Neural cell (in vitro differentiated cells): ENCODE data around the gene HMGB1. TPM values are rescaled to one million over a fixed set of nuclear protein-coding genes. Genes with fewer than 3 reads are reported as not detected.

ENCODE experiments used
- H2AFZ ChIP-seq: fragments of 200-600, 300-800 bp; sonication (generic), shearing (Covaris generic); 2 replicates; pipeline ENCODE4 v1.6.0; 2014; ENCODE audit warnings: low read depth, mild to moderate bottlenecking, antibody characterized with exemption, low read length, moderate library complexity
- H3F3A ChIP-seq: fragments of 200-600 bp; shearing (Covaris generic); 2 replicates; pipeline ENCODE4 v1.6.1; 2016; ENCODE audit warnings: mild to moderate bottlenecking, moderate library complexity, mixed read lengths, antibody characterized with exemption, low read length; ENCODE audit not compliant: insufficient read depth, poor library complexity, severe bottlenecking
- H3K27ac ChIP-seq: fragments of 200-600, 300-800 bp; sonication (generic), shearing (Covaris generic); 2 replicates; pipeline ENCODE4 v1.5.1; 2014; ENCODE audit warnings: mild to moderate bottlenecking, low read length, moderate library complexity
- H3K27me3 ChIP-seq: fragments of 300-800, 200-600 bp; sonication (generic), shearing (Covaris generic); 2 replicates; pipeline ENCODE4 v1.6.0; 2014; ENCODE audit warnings: mild to moderate bottlenecking, low read depth, low read length, moderate library complexity; ENCODE audit not compliant: insufficient read depth
- H3K36me3 ChIP-seq: fragments of 300-800, 200-600 bp; sonication (generic), shearing (Covaris generic); 2 replicates; pipeline ENCODE4 v1.5.1; 2014; ENCODE audit warnings: mild to moderate bottlenecking, antibody characterized with exemption, low read length, moderate library complexity; ENCODE audit not compliant: insufficient read depth
- H3K4me2 ChIP-seq: fragments of 300-800, 200-600 bp; sonication (generic), shearing (Covaris generic); 2 replicates; pipeline ENCODE4 v1.6.0; 2014; ENCODE audit warnings: mild to moderate bottlenecking, low read length
- H3K4me3 ChIP-seq: fragments of 300-800, 200-600 bp; sonication (generic), shearing (Covaris generic); 2 replicates; pipeline ENCODE4 v1.5.1; 2014; ENCODE audit warnings: mild to moderate bottlenecking, low read length, moderate library complexity
- H3K79me2 ChIP-seq: fragments of 200-600 bp; shearing (Covaris generic); replicated peaks from 2 replicates; pipeline ENCODE4 v1.6.0; 2014; ENCODE audit warnings: mild to moderate bottlenecking, low read length, moderate library complexity; ENCODE audit not compliant: insufficient read depth
- H3K9ac ChIP-seq: fragments of 300-800, 200-600 bp; sonication (generic), shearing (Covaris generic); 2 replicates; pipeline ENCODE4 v1.6.1; 2016; ENCODE audit warnings: mild to moderate bottlenecking, low read length, mixed read lengths
- H3K9me2 ChIP-seq: fragments of 200-600 bp; shearing (Covaris generic); 2 replicates; pipeline ENCODE4 v1.6.1; 2016; ENCODE audit warnings: mild to moderate bottlenecking, low read length, mixed read lengths; ENCODE audit not compliant: insufficient read depth
- H3K9me3 ChIP-seq: fragments of 200-600, 300-800 bp; sonication (generic), shearing (Covaris generic); 2 replicates; pipeline ENCODE4 v1.6.1; 2016; ENCODE audit warnings: mild to moderate bottlenecking, mixed run types, low read length, moderate library complexity, mixed read lengths
- H4K20me1 ChIP-seq: fragments of 200-600 bp; shearing (Covaris generic); 2 replicates; pipeline ENCODE4 v1.6.1; 2016; ENCODE audit warnings: mild to moderate bottlenecking, mixed run types; ENCODE audit not compliant: insufficient read depth
- CTCF ChIP-seq: fragments of 450-650 bp; IDR thresholded peaks from 2 replicates; pipeline ENCODE4 v1.5.1; 2014; ENCODE audit warnings: antibody characterized with exemption, mild to moderate bottlenecking, moderate library complexity; ENCODE audit not compliant: poor library complexity, severe bottlenecking
- EP300 ChIP-seq: fragments of 450-650 bp; conservative IDR thresholded peaks from 2 replicates; pipeline ENCODE4 v1.6.1; 2014; ENCODE audit warnings: antibody characterized with exemption, mild to moderate bottlenecking, moderate library complexity; ENCODE audit not compliant: poor library complexity, severe bottlenecking
- EZH2 ChIP-seq: fragments of 200-600, 300-800 bp; shearing (Covaris generic), sonication (generic); IDR thresholded peaks from 2 replicates; pipeline ENCODE4 v1.6.1; 2014; ENCODE audit warnings: antibody characterized with exemption, low read length, borderline replicate concordance, mild to moderate bottlenecking; ENCODE audit not compliant: insufficient read depth, poor library complexity, severe bottlenecking
- MXI1 ChIP-seq: fragments of 450-650 bp; conservative IDR thresholded peaks from 2 replicates; pipeline ENCODE4 v1.6.1; 2014; ENCODE audit warnings: antibody characterized with exemption, mild to moderate bottlenecking; ENCODE audit not compliant: poor library complexity, severe bottlenecking
- POLR2AphosphoS5 ChIP-seq: IDR thresholded peaks from 2 replicates; pipeline ENCODE4 v1.6.1; 2012
- RAD21 ChIP-seq: fragments of 450-650 bp; conservative IDR thresholded peaks from 2 replicates; pipeline ENCODE4 v1.6.1; 2014; ENCODE audit warnings: antibody characterized with exemption, mild to moderate bottlenecking, moderate library complexity
- REST ChIP-seq: IDR thresholded peaks from 2 replicates; pipeline ENCODE4 v1.6.1; 2012; ENCODE audit warnings: borderline replicate concordance
- SMC3 ChIP-seq: fragments of 450-650 bp; conservative IDR thresholded peaks from 2 replicates; pipeline ENCODE4 v1.6.1; 2014; ENCODE audit warnings: antibody characterized with exemption, mild to moderate bottlenecking, moderate library complexity; ENCODE audit not compliant: poor library complexity
- TAF1 ChIP-seq: IDR thresholded peaks from 2 replicates; pipeline ENCODE4 v1.6.1; 2012; ENCODE audit warnings: low read depth
- polyA plus RNA-seq: library from polyadenylated mRNA; depleted of rRNA; stranded (reverse); fragments of >200 nt; gene quantifications from 2 replicates; pipeline ENCODE4 v1.2.3, GENCODE V29; 2014

HMGB1 gene
- polyA plus RNA-seq, 1 donor from 2014 or later, result 1,091 TPM

- Histone ChIP-seq H3K4me3 (no peak overlapping the region), H3K79me2 (no peaks in the 10 kb centered on the region), H4K20me1 (no peaks in the 10 kb centered on the region), H2AFZ (no peak overlapping the region), H3K27me3 (no peaks in the 10 kb centered on the region), H3F3A (no peaks in the 10 kb centered on the region), H3K9me2 (no peaks in the 10 kb centered on the region), H3K27ac (no peak overlapping the region), H3K9me3 (no peaks in the 10 kb centered on the region), H3K36me3 (no peaks in the 10 kb centered on the region), H3K4me2 (no peak overlapping the region), H3K9ac (no peak overlapping the region)
- TF ChIP-seq EZH2 (no peak), REST (no peak), EP300 (no peak), POLR2AphosphoS5 (no peak), MXI1 (no peak), CTCF (no peak), RAD21 (no peak), SMC3 (no peak), TAF1 (no peak)
Observed at GRCh38 chr13:30409886-30410704, 55.6 kb downstream of the HMGB1 start.

GRCh38 chr13:30408319-30409101 lies 57.2 kb downstream of the HMGB1 start:
- H3K27ac ChIP-seq, result no peak overlapping the region
- no peaks in the 10 kb centered on the region for H3K79me2 ChIP-seq
- TF ChIP-seq POLR2AphosphoS5 (no peak), RAD21 (peak; percentile 53), CTCF (peak; percentile 73), SMC3 (peak; percentile 68), MXI1 (peak; percentile 69)
- peak overlapping the region; percentile 42 for H3K9ac ChIP-seq
- no peaks in the 10 kb centered on the region for H3K27me3 ChIP-seq
- peak overlapping the region; percentile 32 for H2AFZ ChIP-seq
- H3K4me3 ChIP-seq, result peak overlapping the region; percentile 61
- H3K9me3 ChIP-seq, result no peaks in the 10 kb centered on the region
- H3K36me3 ChIP-seq, result no peaks in the 10 kb centered on the region
- H4K20me1 ChIP-seq, result no peaks in the 10 kb centered on the region
- no peak overlapping the region for H3K4me2 ChIP-seq
- H3K9me2 ChIP-seq, result no peaks in the 10 kb centered on the region
- H3F3A ChIP-seq, result no peaks in the 10 kb centered on the region
